K562 (cell line): ENCODE results near the gene SLC18B1. TPM values are rescaled to one million over a fixed set of nuclear protein-coding genes. Genes with fewer than 3 reads are reported as not detected.

Experiments used
- ATAC-seq: fragments of 200-7000 bp; cut with Tn5 transposase; 3 replicates; pipeline ENCODE4 v1.9.1; 2020; ENCODE audit warnings: moderate library complexity
- BruUV-seq: library from RNA; stranded (reverse); fragments of 400-500 nt; replicated peaks from 2 replicates; lab custom pipeline; 2021; lab: Mats Ljungman, UMichigan
- CTCF ChIA-PET: fragments of 300-600 bp; formaldehyde crosslinking; extraction: SDS; loops from one replicate; lab custom pipeline; 2021; ENCODE audit warnings: low intra/inter-chr PET ratio; lab: Yijun Ruan, JAX
- POLR2A ChIA-PET: fragments of 300-600, 350-650 bp; sonication (Branson Sonifier 250); formaldehyde crosslinking; extraction: SDS; loops from one replicate; lab custom pipeline; 2021; ENCODE audit warnings: antibody characterized with exemption, inconsistent platforms; lab: Yijun Ruan, JAX
- DNase-seq, 4 experiments: peaks; one replicate each; pipeline versions ENCODE4 v3.0.0 to v3.0.0-alpha.2; 2011 to 2018; ENCODE audit warnings: low spot score in 3 of 4, mixed read lengths in 3 of 4; ENCODE audit errors: extremely low read depth in 1 of 4
- FAIRE-seq: peaks from 2 replicates; lab custom pipeline; 2011; peaks lifted over from hg19 to GRCh38; lab: Jason Lieb, UNC
- H2AFZ ChIP-seq: 2 replicates; pipeline ENCODE4 v1.6.0; 2011; ENCODE audit warnings: low read depth, low read length, control low read depth, inconsistent platforms
- H3K27ac ChIP-seq: fragments of 200-600 bp; 3 replicates; pipeline ENCODE4 v1.8.0; 2011; ENCODE audit warnings: low read depth, mild to moderate bottlenecking, control low read depth, inconsistent platforms, low read length, moderate library complexity, mixed read lengths; ENCODE audit errors: extremely low read depth
- H3K27me3 ChIP-seq, 2 experiments: fragments of 300-600 bp in 1 of 2; 2 replicates in 1 of 2; 3 replicates in 1 of 2; pipeline versions ENCODE4 v1.6.0 to v1.8.0; 2011; ENCODE audit warnings: inconsistent platforms in 2 of 2, low read length in 2 of 2, mild to moderate bottlenecking in 1 of 2, mixed read lengths in 1 of 2, moderate library complexity in 1 of 2; ENCODE audit not compliant: control insufficient read depth in 2 of 2, insufficient read depth in 2 of 2
- H3K36me3 ChIP-seq: fragments of 300-600 bp; 3 replicates; pipeline ENCODE4 v1.8.0; 2011; ENCODE audit warnings: mild to moderate bottlenecking, low read length, inconsistent platforms; ENCODE audit not compliant: control insufficient read depth, insufficient read depth
- H3K4me1 ChIP-seq, 2 experiments: fragments of 200-600 bp in 1 of 2; replicated peaks in 1 of 2; 2 replicates in 1 of 2; 3 replicates in 1 of 2; pipeline versions ENCODE4 v1.5.1 to v1.8.0; 2011; ENCODE audit warnings: inconsistent platforms in 2 of 2, low read length in 2 of 2, mild to moderate bottlenecking in 1 of 2, mixed read lengths in 1 of 2, moderate library complexity in 1 of 2; ENCODE audit not compliant: control insufficient read depth in 2 of 2, insufficient read depth in 2 of 2
- H3K4me2 ChIP-seq: 2 replicates; pipeline ENCODE4 v1.6.1; 2011; ENCODE audit warnings: low read length, control low read depth, inconsistent platforms, mixed read lengths; ENCODE audit not compliant: insufficient read depth
- H3K4me3 ChIP-seq: fragments of 200-600 bp; sonication (generic), shearing (Covaris generic); 2 replicates; pipeline ENCODE4 v1.5.1; 2016; ENCODE audit warnings: control low read depth, inconsistent platforms
- H3K79me2 ChIP-seq: fragments of 200-600 bp; 3 replicates; pipeline ENCODE4 v1.8.0; 2011; ENCODE audit warnings: low read length, inconsistent platforms; ENCODE audit not compliant: control insufficient read depth, insufficient read depth
- H3K9ac ChIP-seq, 2 experiments: 2 replicates each; pipeline versions ENCODE4 v1.6.0 to v1.6.1; 2011; ENCODE audit warnings: low read depth in 2 of 2, low read length in 2 of 2, control low read depth in 1 of 2, inconsistent platforms in 1 of 2, mild to moderate bottlenecking in 1 of 2, mixed read lengths in 1 of 2; ENCODE audit not compliant: insufficient read depth in 1 of 2
- H3K9me1 ChIP-seq: one replicate; pipeline ENCODE4 v1.6.0; 2011; ENCODE audit warnings: inconsistent platforms, mild to moderate bottlenecking, low read length, moderate library complexity; ENCODE audit not compliant: control insufficient read depth, insufficient read depth
- H3K9me3 ChIP-seq: replicated peaks from 2 replicates; pipeline ENCODE4 v1.5.1; 2011; ENCODE audit warnings: low read depth, low read length, inconsistent platforms; ENCODE audit not compliant: control insufficient read depth, insufficient read depth
- H4K20me1 ChIP-seq: replicated peaks from 2 replicates; pipeline ENCODE4 v1.6.1; 2011; ENCODE audit warnings: low read length, inconsistent platforms, mixed read lengths; ENCODE audit not compliant: control insufficient read depth, insufficient read depth
- MBD1 ChIP-seq: fragments of 250-450 bp; sonication (Bioruptor Pico); IDR thresholded peaks from 2 replicates; pipeline ENCODE4 v1.8.0; 2022; ENCODE audit warnings: inconsistent platforms
- RAD51 ChIP-seq: fragments of 450-650 bp; IDR thresholded peaks from 2 replicates; pipeline ENCODE4 v1.7.1; 2016; ENCODE audit warnings: low read depth, mild to moderate bottlenecking, borderline replicate concordance
- RNF2 ChIP-seq: sonication (generic); IDR thresholded peaks from 2 replicates; pipeline ENCODE4 v1.6.1; 2016
- THAP12 ChIP-seq: fragments of 250-450 bp; sonication (Bioruptor Pico); IDR thresholded peaks from 2 replicates; pipeline ENCODE4 v1.9.0; 2021; ENCODE audit warnings: mild to moderate bottlenecking, inconsistent platforms
- USF1 ChIP-seq: sonication (generic); formaldehyde crosslinking; IDR thresholded peaks from 2 replicates; pipeline ENCODE4 v1.9.0; 2022; ENCODE audit warnings: mild to moderate bottlenecking, missing genetic modification reagents
- ZBTB33 ChIP-seq: sonication (generic); formaldehyde crosslinking; IDR thresholded peaks from 2 replicates; pipeline ENCODE4 v1.8.1; 2023; ENCODE audit warnings: mild to moderate bottlenecking, missing genetic modification reagents
- ZNF512 ChIP-seq: IDR thresholded peaks from 2 replicates; pipeline ENCODE4 v1.6.1; 2016; ENCODE audit warnings: missing genetic modification characterization, missing compliant biosample characterization
- ZNF583 ChIP-seq: fragments of 250-450 bp; sonication (Bioruptor Pico); IDR thresholded peaks from 2 replicates; pipeline ENCODE4 v1.4.0; 2020
- ZNF655 ChIP-seq: fragments of 250-450 bp; sonication (Bioruptor Pico); IDR thresholded peaks from 2 replicates; pipeline ENCODE4 v1.5.0; 2021
- ZNF668 ChIP-seq: fragments of 250-450 bp; sonication (Bioruptor Pico); IDR thresholded peaks from 2 replicates; pipeline ENCODE4 v1.8.0; 2022; ENCODE audit warnings: mild to moderate bottlenecking, inconsistent platforms
- WGBS: fragments of 100-300 bp; shearing (Covaris generic); methylation state at CpG from one replicate; pipeline ENCODE4 v1.1.6; 2016; ENCODE audit warnings: low coverage, mixed read lengths; ENCODE audit not compliant: insufficient coverage; ENCODE audit errors: missing lambda C conversion rate; 5-methylcytosine and 5-hydroxymethylcytosine counted together
- in situ Hi-C: fragments of 300-500 bp; cut with MboI; formaldehyde crosslinking; loops from 4 replicates; pipeline ENCODE4 v1.15.0; 2018; ENCODE audit warnings: inconsistent platforms, mixed read lengths
- intact Hi-C: fragments of 100-400 bp; cut with micrococcal nuclease; formaldehyde crosslinking; loops from 2 replicates; pipeline ENCODE4 v1.14.2; 2022
- polyA plus RNA-seq, 8 experiments: library from polyadenylated mRNA; depleted of rRNA in 4 of 8; stranded (reverse) in 5 of 8; unstranded in 3 of 8; fragments of >200 nt; fragmentation: Nextera tagmentation in 2 of 8; fragmentation: Illumina TruSeq in 1 of 8; extraction: Ambion mirVana in 2 of 8; extraction: Trizol in 1 of 8; gene quantifications; 2 replicates each; pipeline versions ENCODE4 v1.2.1 to v1.2.3, GENCODE V29; 2011 to 2014; ENCODE audit warnings: inconsistent platforms in 1 of 8, missing spikeins in 1 of 8
- total RNA-seq, 7 experiments: library from RNA; depleted of rRNA in 6 of 7; stranded (reverse); fragments of >200 nt in 6 of 7; fragmentation: Illumina TruSeq in 2 of 7; extraction: Trizol in 2 of 7; gene quantifications; 2 replicates each; pipeline versions ENCODE4 v1.2.1 to v1.2.3, GENCODE V29; 2011 to 2021; ENCODE audit warnings: low replicate concordance in 1 of 7

The SLC18B1 gene
- total and polyA plus RNA-seq, 9 of the 15 experiments (the other 6 are each of a cell fraction or from before 2014, with no cell fraction given): 10.4 to 49.1 (median 32.0) TPM

- TF ChIP-seq MBD1 (no peak), ZNF512 (no peak), ZNF583 (CRISPR knock-in tag) (no peak), ZNF655 (no peak)
These were observed 65.2 kb downstream of the SLC18B1 start (continued) for GRCh38 chr6:132733283-132733682.

GRCh38 chr6:132731086-132731485, 67.4 kb downstream of the SLC18B1 start:
- no peak overlapping the region for H3K4me2 ChIP-seq
- CTCF ChIA-PET: no interaction called here
- H3K9ac ChIP-seq: no peak overlapping the region
- DNase-seq (no peak), FAIRE-seq (no peak), ATAC-seq (no peak)
- no peak overlapping the region for H2AFZ ChIP-seq
- H4K20me1 ChIP-seq: no peaks in the 10 kb centered on the region
- H3K4me3 ChIP-seq: no peak overlapping the region
- no TSS peak for BruUV-seq
- no peak overlapping the region for H3K27ac ChIP-seq
- no peaks in the 10 kb centered on the region for H3K9me3 ChIP-seq
- POLR2A ChIA-PET: no interaction called here
- H3K9me1 ChIP-seq: no peaks in the 10 kb centered on the region
- in situ Hi-C loops (no loop called here), intact Hi-C loops (no loop called here)
- H3K36me3 ChIP-seq: no peaks in the 10 kb centered on the region
- H3K27me3 ChIP-seq: peaks cover 0 to 4% of the 10 kb centered on the region in 2 experiments; a peak in 3 of 5 replicates
- WGBS: 0% methylated on average over 2 of the region's 2 CpGs
- no peaks in the 10 kb centered on the region for H3K79me2 ChIP-seq
- no peaks in the 10 kb centered on the region for H3K4me1 ChIP-seq
- TF ChIP-seq RAD51: no peak
- no peak for TF ChIP-seq USF1
- no peak for TF ChIP-seq ZNF668 (CRISPR knock-in tag)
- TF ChIP-seq ZBTB33 (CRISPR knock-in tag): no peak
- TF ChIP-seq RNF2: no peak
- no peak for TF ChIP-seq THAP12 (CRISPR knock-in tag)
